Right lobe of liver (tissue), 6 donors: Measurements from ENCODE around the gene INPP5J. TPM values are rescaled to one million over a fixed set of nuclear protein-coding genes. Genes with fewer than 3 reads are reported as not detected.
"Not testable (repeated sequence)": the region's sequence is repeated elsewhere in the genome, so short reads cannot be mapped to it uniquely, and the experiment has no call there.

Experiments used
- ATAC-seq, 4 donors: fragments of 200-7000 bp; cut with Tn5 transposase; one replicate each; pipeline ENCODE4 v1.9.1; 2020; ENCODE audit warnings: mild to moderate bottlenecking in 4 of 4, moderate library complexity in 4 of 4
- DNase-seq, 3 donors: peaks; one replicate each; pipeline ENCODE4 v3.0.0-alpha.2; 2020
- H3K27ac ChIP-seq, 3 donors: fragments of 200-600 bp; one replicate each; pipeline ENCODE4 v1.8.0; 2022
- H3K27me3 ChIP-seq, 2 donors: fragments of 200-600 bp; one replicate each; pipeline ENCODE4 v1.8.0; 2022
- H3K36me3 ChIP-seq, 4 donors: fragments of 200-600 bp; sonication (generic) in 1 of 4; one replicate each; pipeline versions ENCODE4 v1.5.1 to v1.8.0; 2017 to 2022; ENCODE audit warnings: control low read depth in 1 of 4
- H3K4me1 ChIP-seq, 4 donors: fragments of 200-600 bp; sonication (generic) in 1 of 4; one replicate each; pipeline versions ENCODE4 v1.5.1 to v1.8.0; 2017 to 2022; ENCODE audit warnings: control low read depth in 1 of 4
- H3K4me3 ChIP-seq, 3 donors: fragments of 200-600 bp; one replicate each; pipeline ENCODE4 v1.8.0; 2022
- H3K9me3 ChIP-seq, 4 donors: fragments of 200-600 bp; sonication (generic) in 1 of 4; one replicate each; pipeline versions ENCODE4 v1.5.1 to v1.8.0; 2017 to 2022; ENCODE audit warnings: control low read depth in 1 of 4
- CTCF ChIP-seq, 4 donors: fragments of 200-600 bp in 3 of 4; fragments of 450-650 bp in 1 of 4; IDR thresholded peaks; one replicate each; pipeline versions ENCODE4 v1.5.1 to v1.8.0; 2016 to 2022; ENCODE audit warnings: antibody characterized with exemption in 4 of 4, mild to moderate bottlenecking in 2 of 4
- POLR2A ChIP-seq: fragments of 450-650 bp; IDR thresholded peaks from one replicate; pipeline ENCODE4 v1.6.1; 2017; ENCODE audit warnings: antibody characterized with exemption, mild to moderate bottlenecking
- WGBS: methylation state at CpG from one replicate; pipeline ENCODE4 v1.1.6; 2018; ENCODE audit warnings: low coverage, low lambda C conversion rate; ENCODE audit not compliant: insufficient coverage; ENCODE audit errors: missing lambda C conversion rate; 5-methylcytosine and 5-hydroxymethylcytosine counted together
- intact Hi-C, 2 donors: fragments of 100-400 bp; cut with DNase I; formaldehyde crosslinking; loops; one replicate each; pipeline versions ENCODE4 v1.11.2 to v1.14.1; 2022
- total RNA-seq, 6 experiments: library from RNA; depleted of rRNA in 2 of 6; stranded (reverse); fragments of >200 nt in 2 of 6; fragmentation: NEBNext Ultra II Directional in 3 of 6; extraction: Animal tissue kit (Norgen Biotek cat#: 25700) in 3 of 6; gene quantifications; one replicate each; pipeline versions ENCODE4 v1.1.0 to v1.2.4, GENCODE V29; 2016 to 2023
- donor health status: DM: no; HTN: yes; CAD: no.
- donor health status: DM: no; HTN: no; CAD: no.
- donor health status: DM: no; HTN: no; CAD: no.
- donor health status: DM: no; HTN: yes; CAD: no.
- donor health status: DM: no; HTN: yes; CAD: no.

The INPP5J gene
- total RNA-seq, 6 experiments from 2014 or later: 0.12 to 0.49 (median 0.26) TPM; not detected in 2

- DNase-seq: no peak
- no peak overlapping the region for H3K4me3 ChIP-seq
- no peaks in the 10 kb centered on the region for H3K4me1 ChIP-seq
- no CpG with 5 or more reads among the region's 5 CpGs for WGBS
- no peak overlapping the region for H3K27ac ChIP-seq
- H3K9me3 ChIP-seq: no peaks in the 10 kb centered on the region
- no peak for ATAC-seq
- no peak for TF ChIP-seq CTCF (IDR thresholded peaks at IDR 0.05)
- TF ChIP-seq POLR2A: no peak
- no peaks in the 10 kb centered on the region for H3K27me3 ChIP-seq
- intact Hi-C loops: loop anchor here (10.0 kb wide), 2 partner anchors 51 to 141 kb away; partner anchors contain the start of gene PLA2G3 (in 1 of the 2)
- peaks cover 0 to 8% (median 0%) of the 10 kb centered on the region in 4 donors for H3K36me3 ChIP-seq
Observed at GRCh38 chr22:31094021-31094551, 28.7 kb upstream of the INPP5J start.

- H3K27me3 ChIP-seq: no peaks in the 10 kb centered on the region
- peaks cover 0 to 8% (median 0%) of the 10 kb centered on the region in 4 donors for H3K36me3 ChIP-seq
- H3K9me3 ChIP-seq: no peaks in the 10 kb centered on the region
- H3K4me1 ChIP-seq: no peaks in the 10 kb centered on the region
- no peak overlapping the region for H3K27ac ChIP-seq
- DNase-seq (no peak), ATAC-seq (no peak)
- TF ChIP-seq POLR2A: no peak
- no peak for TF ChIP-seq CTCF (IDR thresholded peaks at IDR 0.05)
- 93% methylated on average over 5 of the region's 7 CpGs for WGBS
- intact Hi-C loops: loop anchor here (10.0 kb wide), 2 partner anchors 50 to 140 kb away; partner anchors contain the start of gene PLA2G3 (in 1 of the 2)
- no peak overlapping the region for H3K4me3 ChIP-seq
Observed at GRCh38 chr22:31094741-31095140, 28.0 kb upstream of the INPP5J start.

- TF ChIP-seq POLR2A (no peak), CTCF (IDR thresholded peaks at IDR 0.05) (no peak)
- H3K4me1 ChIP-seq: no peaks in the 10 kb centered on the region
- WGBS: 73% methylated on average over 3 of the region's 3 CpGs
- no peaks in the 10 kb centered on the region for H3K9me3 ChIP-seq
- intact Hi-C loops: loop anchor here (10.0 kb wide), 2 partner anchors 49 to 139 kb away; partner anchors contain the start of gene PLA2G3 (in 1 of the 2)
- H3K4me3 ChIP-seq: no peak overlapping the region
- H3K27me3 ChIP-seq: no peaks in the 10 kb centered on the region
- peaks cover 0 to 8% (median 0%) of the 10 kb centered on the region in 4 donors for H3K36me3 ChIP-seq
- no peak overlapping the region for H3K27ac ChIP-seq
- no peak for ATAC-seq
- no peak for DNase-seq
Observed at GRCh38 chr22:31095637-31096249, 27.0 kb upstream of the INPP5J start.

- ATAC-seq: no peak
- Histone ChIP-seq H3K27me3 (no peaks in the 10 kb centered on the region), H3K4me1 (no peaks in the 10 kb centered on the region), H3K36me3 (peaks cover 0 to 8% (median 0%) of the 10 kb centered on the region in 4 donors), H3K4me3 (no peak overlapping the region), H3K27ac (no peak overlapping the region), H3K9me3 (no peaks in the 10 kb centered on the region)
- TF ChIP-seq CTCF (IDR thresholded peaks at IDR 0.05) (no peak), POLR2A (no peak)
- DNase-seq: no peak
- 96% methylated on average over 11 of the region's 27 CpGs for WGBS
- intact Hi-C loops: loop anchor here (10.0 kb wide), 2 partner anchors 48 to 138 kb away; partner anchors contain the start of gene PLA2G3 (in 1 of the 2)
Observed at GRCh38 chr22:31096657-31097279, 26.0 kb upstream of the INPP5J start.

- ATAC-seq, H3K4me1 ChIP-seq, H3K27me3 ChIP-seq, DNase-seq, H3K4me3 ChIP-seq, H3K27ac ChIP-seq, H3K9me3 ChIP-seq, H3K36me3 ChIP-seq: not testable (repeated sequence)
- 96% methylated on average over 4 of the region's 5 CpGs for WGBS
- intact Hi-C loops: loop anchor here (10.0 kb wide), 2 partner anchors 47 to 137 kb away; partner anchors contain the start of gene PLA2G3 (in 1 of the 2)
Observed at GRCh38 chr22:31097539-31097938, 25.2 kb upstream of the INPP5J start.
